Dermis lymphatic vessel endothelial cell (primary cell): ENCODE measurements around the gene LSAMP. TPM values are rescaled to one million over a fixed set of nuclear protein-coding genes. Genes with fewer than 3 reads are reported as not detected.

Experiments
- total RNA-seq: library from RNA; depleted of rRNA; stranded (reverse); fragments of >200 nt; gene quantifications from 2 replicates; pipeline ENCODE4 v1.2.1, GENCODE V29; 2014

The LSAMP gene
- total RNA-seq, result under 0.01 TPM in 1 of 2 replicates, not detected in the other

GRCh38 chr3:116445311-116445841, at the start of gene LSAMP:
LSAMP (minus strand) TSS chr3:116445487.

